HL-60/S4 treated with phorbol 12-myristate 13-acetate at 8.2 ng/mL for 4 days and 3 days (cell line): ENCODE results near the gene CMIP.

ENCODE experiments used
- in situ Hi-C: fragments of 300-500 bp; cut with MboI; formaldehyde crosslinking; loops from 2 replicates; pipeline ENCODE4 v1.15.0; 2022; ENCODE audit warnings: low sequenced_read_pairs

CMIP gene

DNA sequence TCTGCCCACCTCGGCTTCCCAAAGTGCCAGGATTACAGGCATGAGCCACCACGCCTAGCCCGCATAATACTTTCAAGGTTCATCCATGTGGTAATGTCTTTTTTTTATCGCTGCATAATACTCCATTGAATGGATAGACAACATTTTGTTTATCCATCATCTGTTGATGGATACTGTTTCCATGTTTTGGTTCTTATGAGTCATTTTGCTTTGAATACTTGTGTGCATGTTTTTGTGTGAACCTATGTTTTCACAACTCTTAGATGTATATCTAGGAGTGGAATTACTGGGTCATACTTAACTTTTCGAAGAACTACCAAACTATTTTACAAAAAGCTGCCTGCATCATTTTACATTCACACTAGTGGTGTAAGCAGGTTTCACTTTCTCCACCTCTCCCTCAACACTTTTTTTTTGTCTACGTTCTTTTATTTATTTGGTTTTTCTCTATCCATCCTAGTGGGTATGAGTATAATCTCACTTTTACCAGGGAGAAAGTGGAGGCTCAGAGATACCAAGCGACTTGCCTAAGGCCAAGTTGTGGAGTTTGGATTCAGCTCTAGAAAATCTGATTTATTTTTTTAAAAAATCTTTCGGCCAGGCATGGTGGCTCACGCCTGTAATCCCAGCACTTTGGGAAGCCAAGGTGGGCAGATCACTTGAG is 151.2 kb downstream of the CMIP start:
- in situ Hi-C loops = no loop called here

GRCh38 chr16:81597079-81597658 is 152.6 kb downstream of the CMIP start:
- in situ Hi-C loops = no loop called here

DNA sequence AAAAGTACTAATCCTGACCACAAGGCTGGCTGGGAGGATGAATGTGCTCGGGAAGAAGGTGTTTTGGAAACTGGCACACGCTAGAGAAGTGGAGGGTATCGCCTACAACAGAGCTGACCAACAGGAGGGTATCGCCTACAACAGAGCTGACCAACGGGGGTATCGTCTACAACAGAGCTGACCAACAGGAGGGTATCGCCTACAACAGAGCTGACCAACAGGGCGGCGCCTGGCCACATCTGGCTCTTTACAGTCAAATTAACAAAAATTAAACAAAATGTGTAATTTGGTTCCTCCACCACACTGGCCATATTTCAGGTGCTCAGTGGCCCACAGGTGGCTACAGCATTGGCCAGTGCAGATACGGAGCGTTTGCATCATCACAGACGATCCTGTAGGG is 153.5 kb downstream of the CMIP start:
- in situ Hi-C loops = no loop called here

- in situ Hi-C loops = no loop called here
Measured at GRCh38 chr16:81599034-81599744, 154.6 kb downstream of the CMIP start.

DNA sequence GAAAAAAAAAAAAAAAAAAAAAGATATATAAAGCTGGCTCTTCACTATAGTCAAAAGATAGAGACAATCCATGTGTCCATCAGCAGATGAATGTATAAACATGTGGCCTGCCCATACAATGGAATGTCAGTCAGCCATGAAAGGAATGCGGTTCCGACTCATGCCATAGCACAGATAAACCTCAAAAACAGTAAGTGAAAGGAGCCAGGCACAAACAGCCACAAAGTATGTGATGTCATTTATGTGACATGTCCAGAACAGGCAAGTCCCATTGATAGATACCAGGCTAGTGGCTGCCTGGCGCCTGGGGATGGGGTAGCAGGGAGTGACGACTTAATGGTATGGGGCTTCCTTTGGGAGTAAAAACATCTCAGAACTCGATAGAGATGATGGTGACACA is 155.7 kb downstream of the CMIP start:
- in situ Hi-C loops = no loop called here

GRCh38 chr16:81601008-81601428 is 156.4 kb downstream of the CMIP start:
- in situ Hi-C loops = no loop called here

- in situ Hi-C loops = no loop called here
Measured at GRCh38 chr16:81601601-81602255, 157.1 kb downstream of the CMIP start.

DNA sequence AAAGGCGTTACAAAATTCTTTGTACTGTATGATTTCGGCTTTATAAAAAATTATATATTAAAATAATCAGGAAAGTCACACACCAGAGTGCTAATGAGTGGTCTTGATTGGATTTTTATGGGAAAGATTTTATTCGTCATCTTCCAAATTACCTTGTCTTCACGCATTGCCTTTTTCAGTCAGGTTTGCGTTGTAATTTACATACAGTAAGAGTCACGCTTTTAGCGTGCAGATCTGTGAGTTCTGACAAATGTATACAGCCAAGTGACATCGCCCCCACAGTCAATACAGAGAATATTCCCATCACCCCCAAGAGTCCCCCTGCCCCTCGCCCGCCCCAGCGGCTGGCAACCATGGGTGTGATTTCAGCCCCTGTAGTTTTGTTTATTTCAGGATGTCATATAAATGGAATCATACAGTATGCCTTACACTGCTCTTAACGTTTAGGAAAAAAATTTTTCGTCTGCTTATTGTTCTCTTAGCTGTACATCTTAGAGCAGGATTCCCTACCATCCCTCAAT is 157.7 kb downstream of the CMIP start:
- in situ Hi-C loops = no loop called here

DNA sequence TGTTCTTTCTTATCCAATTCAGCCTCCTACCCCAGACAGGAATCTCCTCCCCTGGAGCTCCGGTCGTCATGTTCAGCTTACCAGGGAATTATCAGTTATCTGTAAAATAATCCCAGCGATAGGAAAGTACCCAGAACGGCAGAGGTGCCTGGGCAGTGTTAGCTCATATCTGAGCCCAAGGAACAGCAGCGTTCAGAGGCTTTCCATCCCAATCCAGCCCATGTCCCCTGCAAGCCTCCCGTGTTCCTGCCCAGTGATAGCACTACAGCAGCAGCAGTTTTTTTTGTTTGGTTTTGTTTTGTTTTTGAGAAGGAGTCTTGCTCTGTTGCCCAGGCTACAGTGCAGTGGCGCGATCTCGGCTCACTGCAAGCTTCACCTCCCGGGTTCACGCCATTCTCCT is 158.2 kb downstream of the CMIP start:
- in situ Hi-C loops = no loop called here

DNA sequence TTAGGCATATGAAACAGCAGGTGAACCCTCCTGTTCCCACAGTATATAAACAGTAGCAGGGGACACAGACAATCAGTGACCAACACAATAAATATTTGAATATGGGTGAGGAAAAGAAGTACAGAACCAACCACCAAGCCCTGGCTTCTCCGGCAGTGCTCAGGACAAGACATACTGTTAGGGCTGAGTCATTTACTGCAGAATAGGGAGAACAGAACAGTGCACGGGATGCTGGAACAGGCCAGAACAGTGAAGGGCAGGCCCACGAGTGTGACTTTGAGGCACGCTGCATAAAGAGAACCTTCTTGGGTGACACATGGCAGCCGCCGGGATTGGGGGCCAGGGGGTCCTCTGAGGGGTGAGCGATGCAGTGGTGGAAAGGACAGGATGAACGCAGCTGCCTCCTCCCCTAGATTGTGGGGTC is 160.4 kb downstream of the CMIP start:
- in situ Hi-C loops = no loop called here

- in situ Hi-C loops = no loop called here
Measured at GRCh38 chr16:81606039-81606438, 161.4 kb downstream of the CMIP start.

GRCh38 chr16:81607006-81607405 is 162.4 kb downstream of the CMIP start:
- in situ Hi-C loops = no loop called here

DNA sequence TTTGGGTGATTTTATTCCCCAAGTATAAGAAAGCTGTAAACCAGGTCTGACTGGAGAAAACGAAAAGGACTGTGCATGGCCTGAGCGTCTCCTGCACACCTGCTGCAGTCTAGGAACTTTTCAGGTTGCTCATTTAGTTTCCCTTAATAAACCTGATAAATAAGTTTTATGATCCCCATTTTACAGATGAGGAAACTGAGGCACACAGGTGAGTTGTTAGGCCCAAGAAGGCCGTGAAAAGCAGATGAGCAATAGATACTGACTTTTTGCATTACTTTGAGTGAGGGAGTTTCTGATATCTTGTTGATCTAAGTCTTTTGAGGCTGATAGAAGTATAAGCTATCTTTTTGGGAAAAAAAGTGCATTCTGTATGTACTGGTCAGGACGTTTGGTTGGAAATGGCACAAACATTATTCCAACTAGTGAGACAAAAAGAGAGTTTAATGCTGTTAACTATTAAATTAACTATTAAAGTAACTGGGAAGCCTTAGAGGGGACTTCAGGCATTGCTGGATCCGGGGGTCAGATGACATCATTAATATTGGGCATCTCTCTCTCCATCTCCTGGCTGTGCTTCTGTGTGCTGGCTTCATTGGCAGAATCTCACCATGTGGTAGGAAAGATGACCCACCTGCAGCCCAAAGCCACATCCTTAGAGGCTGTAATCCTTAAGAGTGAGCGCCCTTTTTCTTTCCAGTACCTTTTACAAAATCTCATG is 163.4 kb downstream of the CMIP start:
- in situ Hi-C loops = no loop called here

GRCh38 chr16:81608523-81609209 is 164.1 kb downstream of the CMIP start:
- in situ Hi-C loops = no loop called here

GRCh38 chr16:81609323-81609892 is 164.8 kb downstream of the CMIP start:
- in situ Hi-C loops = no loop called here

GRCh38 chr16:81610144-81610842 is 165.7 kb downstream of the CMIP start:
- in situ Hi-C loops = no loop called here

GRCh38 chr16:81610936-81611335 is 166.3 kb downstream of the CMIP start:
- in situ Hi-C loops = no loop called here

GRCh38 chr16:81611721-81612120 is 167.1 kb downstream of the CMIP start:
- in situ Hi-C loops = no loop called here
